Activated CD4-positive, alpha-beta T cell treated with anti-CD3 and anti-CD28 coated beads for 36 hours (primary cell): ENCODE measurements around the gene TMEM119. TPM values are rescaled to one million over a fixed set of nuclear protein-coding genes. Genes with fewer than 3 reads are reported as not detected.
A peak's percentile ranks its signal among the peaks of the same experiment; 100 is the strongest.

Experiments
- ATAC-seq: fragments of 200-7000 bp; cut with Tn5 transposase; one replicate; pipeline ENCODE4 v1.10.0; 2021; ENCODE audit warnings: mild to moderate bottlenecking, moderate library complexity
- CTCF ChIA-PET: fragments of 350-600 bp; sonication (Branson Sonifier 250); formaldehyde crosslinking; loops from one replicate; lab custom pipeline; 2021; ENCODE audit warnings: antibody characterized with exemption; lab: Charles Lee
- POLR2A ChIA-PET: fragments of 350-600 bp; sonication (Branson Sonifier 250); formaldehyde crosslinking; loops from one replicate; lab custom pipeline; 2021; ENCODE audit warnings: antibody characterized with exemption, inconsistent platforms; lab: Charles Lee
- DNase-seq: peaks from one replicate; pipeline ENCODE4 v3.0.0-alpha.2; 2020
- H3K27ac Mint-ChIP-seq: one replicate; pipeline ENCODE4 v1.8.0; 2021; ENCODE audit warnings: mixed read lengths
- H3K27me3 Mint-ChIP-seq: one replicate; pipeline ENCODE4 v1.8.0; 2021; ENCODE audit warnings: mixed read lengths
- H3K36me3 Mint-ChIP-seq: one replicate; pipeline ENCODE4 v1.8.0; 2021; ENCODE audit warnings: low read depth, mixed read lengths
- H3K4me1 Mint-ChIP-seq: one replicate; pipeline ENCODE4 v1.8.0; 2021; ENCODE audit warnings: mixed read lengths
- H3K4me3 Mint-ChIP-seq: one replicate; pipeline ENCODE4 v1.8.0; 2021; ENCODE audit warnings: mild to moderate bottlenecking, moderate library complexity, mixed read lengths
- H3K9me3 Mint-ChIP-seq: one replicate; pipeline ENCODE4 v1.8.0; 2021; ENCODE audit warnings: low read depth, mixed read lengths
- intact Hi-C, 2 experiments: fragments of 100-400 bp; cut with DNase I in 1 of 2; cut with micrococcal nuclease in 1 of 2; formaldehyde crosslinking; loops; one replicate each; pipeline versions ENCODE4 v1.14.2 to v1.15.1; 2022 to 2024; cut with DNase I, micrococcal nuclease
- total RNA-seq, 2 experiments: library from RNA; stranded (reverse); gene quantifications; one replicate each; pipeline ENCODE4 v1.2.3, GENCODE V29; 2021

Gene TMEM119
- total RNA-seq, 2 experiments from 2014 or later: 0.21 to 0.28 TPM

DNA sequence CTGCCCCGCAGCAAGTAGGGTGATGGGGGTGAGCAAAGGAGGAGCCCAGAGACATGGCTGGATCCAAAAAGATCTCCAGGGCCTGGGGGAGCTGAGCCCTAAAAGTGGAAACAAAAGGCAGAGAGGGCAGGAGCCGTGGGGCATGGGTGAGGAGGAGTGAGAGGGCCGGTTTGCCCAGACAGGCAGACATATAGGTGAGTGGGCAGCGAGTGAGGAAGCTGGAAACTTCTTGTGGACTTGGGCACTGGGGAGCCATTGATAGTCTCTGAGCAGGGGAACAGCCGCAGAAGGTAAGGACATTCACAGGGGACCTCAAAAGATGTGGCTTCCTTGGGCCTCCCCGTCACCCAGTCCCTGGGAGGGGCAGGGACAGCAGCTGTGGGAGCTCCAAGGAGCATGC lies 16.8 kb upstream of the TMEM119 start:
- H3K9me3 Mint-ChIP-seq: peaks cover 9% of the 10 kb centered on the region
- ChIA-PET CTCF (interaction anchor here (9.0 kb wide), 1 partner anchor 49 kb away, joined by 270 read pairs; the partner anchor contains the start of genes ISCU and SART3), POLR2A (no interaction called here)
- intact Hi-C loops: loop anchor here in 1 of 2 experiments (10.0 kb wide), 1 partner anchor 850 kb away; the partner anchor contains the start of gene PRDM4
- H3K4me1 Mint-ChIP-seq: peaks cover 38% of the 10 kb centered on the region
- ATAC-seq: no peak
- no peak overlapping the region for H3K4me3 Mint-ChIP-seq
- peaks cover 11% of the 10 kb centered on the region for H3K36me3 Mint-ChIP-seq
- H3K27me3 Mint-ChIP-seq: no peaks in the 10 kb centered on the region
- peak overlapping the region; percentile 17 for H3K27ac Mint-ChIP-seq
- DNase-seq: no peak

DNA sequence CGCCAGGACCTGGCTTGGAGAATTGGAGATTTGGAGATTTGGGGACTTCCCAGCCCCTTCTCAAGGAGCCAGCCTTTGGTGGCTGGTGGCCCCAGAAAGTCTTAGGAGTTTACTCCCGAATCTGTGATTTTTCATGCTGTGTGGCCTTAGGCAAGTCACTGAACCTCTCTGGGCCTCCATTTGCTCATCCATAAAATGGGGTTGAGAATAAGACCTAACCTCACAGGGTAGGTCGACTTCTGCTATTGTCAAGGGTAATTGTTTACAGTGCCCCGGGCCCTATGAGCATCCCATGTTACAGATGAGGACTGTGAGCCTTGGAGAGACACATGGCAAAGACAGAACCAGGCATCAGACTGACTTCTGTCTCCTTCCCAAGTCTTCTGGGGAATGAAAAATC lies 16.2 kb upstream of the TMEM119 start:
- ChIA-PET POLR2A (no interaction called here), CTCF (interaction anchor here (0.6 kb wide), 1 partner anchor 776 kb away, joined by 4 read pairs; no protein-coding TSS in a partner anchor)
- no peak for ATAC-seq
- peaks cover 9% of the 10 kb centered on the region for H3K9me3 Mint-ChIP-seq
- H3K36me3 Mint-ChIP-seq: peaks cover 11% of the 10 kb centered on the region
- H3K4me1 Mint-ChIP-seq: peaks cover 38% of the 10 kb centered on the region
- H3K4me3 Mint-ChIP-seq: no peak overlapping the region
- H3K27ac Mint-ChIP-seq: no peak overlapping the region
- no peaks in the 10 kb centered on the region for H3K27me3 Mint-ChIP-seq
- no peak for DNase-seq
- intact Hi-C loops: loop anchor here in 1 of 2 experiments (10.0 kb wide), 1 partner anchor 849 kb away; the partner anchor contains the start of gene PRDM4

DNA sequence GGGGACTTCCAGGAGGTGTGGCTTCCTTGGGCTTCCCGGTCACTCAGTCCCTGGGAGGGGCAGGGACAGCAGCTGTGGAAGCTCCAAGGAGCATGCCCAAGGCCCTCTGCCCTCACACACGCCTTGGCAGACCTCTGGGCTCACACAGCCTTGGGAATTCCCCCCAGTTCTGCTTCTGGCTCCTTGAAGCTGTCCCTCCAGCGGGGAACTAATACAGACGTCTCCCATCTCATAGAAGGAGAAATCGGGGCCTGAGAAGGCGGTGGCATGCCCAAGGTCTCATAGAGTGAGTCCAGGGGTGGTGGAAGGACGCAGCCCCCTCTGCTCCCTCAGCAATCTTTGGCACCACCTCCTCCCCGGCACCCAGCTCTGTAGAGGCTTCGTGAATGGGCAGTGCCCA lies 15.7 kb upstream of the TMEM119 start:
- Mint-ChIP-seq H3K36me3 (peaks cover 11% of the 10 kb centered on the region), H3K27me3 (no peaks in the 10 kb centered on the region), H3K4me1 (peaks cover 35% of the 10 kb centered on the region), H3K9me3 (peaks cover 9% of the 10 kb centered on the region), H3K27ac (no peak overlapping the region), H3K4me3 (no peak overlapping the region)
- no peak for ATAC-seq
- ChIA-PET POLR2A (no interaction called here), CTCF (interaction anchor here (0.6 to 1.5 kb wide), 3 partner anchors 31 to 776 kb away, joined by 3 to 7 read pairs (median 4); no protein-coding TSS in a partner anchor)
- no peak for DNase-seq
- intact Hi-C loops: loop anchor here in 1 of 2 experiments (10.0 kb wide), 1 partner anchor 849 kb away; the partner anchor contains the start of gene PRDM4

DNA sequence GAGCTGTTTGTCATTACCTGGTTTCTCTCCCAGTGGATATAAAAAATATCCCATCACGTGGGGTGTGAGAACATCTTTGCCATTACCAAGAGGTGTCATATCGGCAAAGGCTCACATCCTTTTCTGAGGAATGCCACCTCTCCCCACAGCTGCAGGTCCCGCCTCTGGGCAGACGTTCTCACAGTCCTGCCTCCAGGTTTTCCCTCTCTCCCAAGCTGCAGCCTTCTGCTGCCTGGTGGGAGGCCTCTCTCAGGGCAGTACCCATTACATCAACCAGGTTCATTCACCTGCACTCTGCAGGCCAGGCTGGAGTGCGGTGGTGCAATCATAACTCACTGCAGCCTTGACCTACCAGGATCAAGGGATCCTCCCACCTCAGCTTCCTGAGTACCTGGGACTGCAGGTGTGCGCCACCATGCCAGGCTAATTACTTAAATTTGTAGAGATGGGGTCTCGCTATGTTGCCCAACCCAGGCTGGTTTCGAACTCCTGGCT lies 15.0 kb upstream of the TMEM119 start:
- H3K4me3 Mint-ChIP-seq: no peak overlapping the region
- H3K27ac Mint-ChIP-seq: no peak overlapping the region
- ChIA-PET CTCF (interaction anchor here (0.6 to 1.5 kb wide), 9 partner anchors 18 to 696 kb away, joined by 3 to 7 read pairs (median 3); partner anchors contain the start of gene SELPLG), POLR2A (no interaction called here)
- peaks cover 28% of the 10 kb centered on the region for H3K4me1 Mint-ChIP-seq
- H3K9me3 Mint-ChIP-seq: peaks cover 9% of the 10 kb centered on the region
- no peaks in the 10 kb centered on the region for H3K27me3 Mint-ChIP-seq
- peaks cover 11% of the 10 kb centered on the region for H3K36me3 Mint-ChIP-seq
- intact Hi-C loops: loop anchor here in 1 of 2 experiments (1.0 to 10.0 kb wide), 2 partner anchors 190 to 848 kb away; partner anchors contain the start of gene PRDM4
- ATAC-seq (no peak), DNase-seq (no peak)

DNA sequence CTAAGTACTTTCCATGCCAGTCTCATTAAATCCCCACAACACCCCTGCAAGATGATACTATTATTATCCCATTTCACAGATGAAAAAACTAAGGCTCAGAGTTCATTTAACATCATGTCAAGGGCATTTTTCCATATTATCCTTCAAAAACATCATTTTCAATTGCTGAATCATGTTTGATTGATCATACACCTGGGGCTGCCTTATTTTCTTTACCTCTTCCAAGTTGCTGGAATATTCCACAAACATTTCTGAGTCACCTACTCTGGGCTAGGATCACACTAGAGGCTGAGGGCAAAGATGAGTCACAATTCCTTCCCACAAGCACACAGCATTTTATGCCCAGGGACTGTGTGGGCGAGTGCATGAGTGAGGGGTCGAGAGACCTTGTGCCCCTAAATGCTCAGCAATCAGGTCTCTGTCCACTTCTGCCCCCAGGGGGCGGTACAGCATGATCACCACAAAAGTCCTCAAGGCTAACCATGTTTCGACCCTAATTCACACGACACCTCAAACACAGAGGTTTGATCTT lies 14.1 kb upstream of the TMEM119 start:
- POLR2A ChIA-PET: no interaction called here
- Mint-ChIP-seq H3K27me3 (no peaks in the 10 kb centered on the region), H3K9me3 (peaks cover 9% of the 10 kb centered on the region)

DNA sequence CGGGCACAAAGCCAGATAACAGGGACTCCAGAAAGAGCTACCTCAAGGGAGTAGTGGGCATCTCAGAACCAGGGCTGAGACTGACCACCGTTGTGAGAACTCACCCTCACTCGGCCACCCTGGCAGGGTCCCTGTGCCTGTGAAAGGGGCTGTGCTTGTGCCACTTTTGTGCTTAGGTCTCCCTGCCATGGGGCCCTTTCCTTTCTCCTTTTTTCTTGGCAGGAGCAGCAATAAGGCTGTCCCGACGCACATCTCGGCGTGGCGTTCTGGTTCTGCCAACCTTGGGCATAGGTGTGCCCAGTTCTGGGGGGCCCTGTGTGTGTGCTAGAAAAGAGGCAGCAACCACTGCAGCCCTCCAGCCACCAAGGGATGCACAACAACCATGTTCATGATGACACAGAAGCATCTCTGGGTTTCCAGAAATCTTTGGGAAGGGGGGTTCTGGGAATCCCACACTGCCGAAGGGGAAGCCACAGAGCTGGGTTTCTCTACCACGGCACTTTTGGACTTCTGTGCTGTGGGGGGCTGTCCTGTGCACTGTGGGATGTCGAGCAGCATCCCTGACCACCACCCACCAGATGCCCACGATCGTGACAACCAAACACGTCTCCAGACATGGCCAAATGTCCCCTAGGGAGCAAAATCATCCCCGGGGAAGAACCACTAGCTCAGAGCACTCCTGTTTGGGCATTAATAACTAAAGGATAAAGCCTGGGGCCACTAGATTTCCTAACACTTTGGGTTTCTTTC lies 13.1 kb upstream of the TMEM119 start:
- DNase-seq (no peak), ATAC-seq (no peak)
- Mint-ChIP-seq H3K4me1 (peaks cover 10% of the 10 kb centered on the region), H3K4me3 (no peak overlapping the region), H3K36me3 (peaks cover 4% of the 10 kb centered on the region), H3K27ac (no peak overlapping the region), H3K9me3 (peaks cover 4% of the 10 kb centered on the region), H3K27me3 (no peaks in the 10 kb centered on the region)
- intact Hi-C loops: loop anchor here in 1 of 2 experiments (10.0 kb wide), 1 partner anchor 846 kb away; the partner anchor contains the start of gene PRDM4
- POLR2A ChIA-PET: no interaction called here
- CTCF ChIA-PET: interaction anchor here (0.5 to 0.6 kb wide), 2 partner anchors 13 to 54 kb away, joined by 3 read pairs; no protein-coding TSS in a partner anchor

More for the DNA sequence above, 14.1 kb upstream of the TMEM119 start:
- Mint-ChIP-seq H3K36me3 (peaks cover 11% of the 10 kb centered on the region), H3K27ac (no peak overlapping the region), H3K4me1 (peaks cover 19% of the 10 kb centered on the region), H3K4me3 (no peak overlapping the region)
- DNase-seq: peak; percentile 75
- peak; percentile 61 for ATAC-seq
- intact Hi-C loops: loop anchor here in 1 of 2 experiments (1.0 to 10.0 kb wide), 2 partner anchors 191 to 847 kb away; partner anchors contain the start of gene PRDM4
- CTCF ChIA-PET: interaction anchor here (0.6 to 1.5 kb wide), 8 partner anchors 14 to 695 kb away, joined by 3 to 7 read pairs (median 3); partner anchors contain the start of gene SELPLG

DNA sequence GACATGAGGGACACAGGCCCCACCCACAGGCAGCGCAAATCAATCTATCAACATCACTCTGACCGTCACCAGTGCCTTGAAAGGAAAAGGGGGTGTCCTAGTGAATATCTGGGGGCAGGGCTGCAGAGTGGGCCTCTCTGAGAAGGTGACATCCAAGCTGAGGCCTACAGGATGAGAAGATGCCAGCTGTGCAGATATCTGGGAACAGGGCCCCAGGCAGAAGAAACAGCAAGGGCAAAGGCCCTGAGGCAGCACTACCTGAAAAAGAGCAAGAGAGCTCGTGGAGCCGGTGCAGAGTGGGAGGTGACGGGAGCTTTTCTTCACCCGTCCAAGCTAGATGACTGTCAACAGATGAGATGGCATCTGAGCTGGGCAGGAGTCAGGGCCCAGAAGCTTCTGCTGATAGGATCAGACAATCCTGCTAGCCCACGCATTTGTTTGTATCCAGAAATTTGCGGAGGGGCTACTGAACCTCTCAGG lies 12.5 kb upstream of the TMEM119 start:
- Mint-ChIP-seq H3K36me3 (no peaks in the 10 kb centered on the region), H3K9me3 (no peaks in the 10 kb centered on the region), H3K4me1 (peaks cover 10% of the 10 kb centered on the region), H3K27ac (no peak overlapping the region), H3K4me3 (no peak overlapping the region), H3K27me3 (no peaks in the 10 kb centered on the region)
- ChIA-PET CTCF (interaction anchor here (0.5 to 1.7 kb wide), 3 partner anchors 7 to 55 kb away, joined by 3 to 8 read pairs (median 4); no protein-coding TSS in a partner anchor), POLR2A (no interaction called here)
- ATAC-seq (no peak), DNase-seq (no peak)
- intact Hi-C loops: loop anchor here in 1 of 2 experiments (10.0 kb wide), 1 partner anchor 846 kb away; the partner anchor contains the start of gene PRDM4

DNA sequence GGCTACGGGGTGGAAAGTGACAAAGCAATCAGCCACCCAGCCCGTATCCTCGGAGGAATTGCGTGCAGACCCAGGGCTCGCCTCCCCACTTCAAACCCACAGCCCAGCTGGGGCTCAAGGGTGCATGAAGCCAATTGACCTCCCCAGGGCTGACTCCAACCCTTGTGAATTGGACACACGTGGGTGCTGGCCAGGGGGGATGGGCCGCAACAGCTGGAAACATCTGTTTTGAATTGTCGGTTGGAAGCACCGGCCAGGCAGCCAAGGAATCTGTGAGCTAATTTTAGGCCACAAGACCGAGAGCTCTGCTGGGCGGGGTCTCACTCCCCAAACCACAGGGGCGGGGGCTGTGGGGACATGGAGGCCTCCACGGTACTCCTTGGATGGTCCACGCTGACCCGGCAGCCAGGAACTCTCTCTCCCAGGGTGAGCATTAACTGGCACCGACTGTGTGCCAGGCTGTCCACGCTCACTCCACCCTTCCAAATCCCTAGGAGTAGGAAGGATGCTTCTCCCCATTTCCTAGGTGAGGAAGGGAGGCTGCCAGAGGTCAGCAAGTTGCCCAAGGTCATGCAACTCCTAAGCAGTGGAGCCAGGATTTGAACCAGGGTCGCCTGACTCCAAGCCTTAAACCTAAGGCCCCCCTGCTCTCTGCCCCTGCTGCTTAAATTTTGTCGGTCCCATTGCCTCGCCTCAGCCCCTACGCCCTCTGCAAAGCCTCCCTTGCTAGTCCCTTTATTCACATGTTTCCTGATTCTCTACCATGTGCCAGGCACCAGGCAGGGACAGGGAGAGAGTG lies 11.9 kb upstream of the TMEM119 start:
- intact Hi-C loops: loop anchor here in 1 of 2 experiments (10.0 kb wide), 1 partner anchor 845 kb away; the partner anchor contains the start of gene PRDM4
- ChIA-PET POLR2A (no interaction called here), CTCF (interaction anchor here (0.7 to 1.7 kb wide), 2 partner anchors 8 to 40 kb away, joined by 4 to 8 read pairs; no protein-coding TSS in a partner anchor)
- no peak overlapping the region for H3K4me3 Mint-ChIP-seq
- ATAC-seq (no peak), DNase-seq (no peak)
- no peaks in the 10 kb centered on the region for H3K36me3 Mint-ChIP-seq
- H3K27me3 Mint-ChIP-seq: no peaks in the 10 kb centered on the region
- no peak overlapping the region for H3K27ac Mint-ChIP-seq
- no peaks in the 10 kb centered on the region for H3K9me3 Mint-ChIP-seq
- peaks cover 10% of the 10 kb centered on the region for H3K4me1 Mint-ChIP-seq

DNA sequence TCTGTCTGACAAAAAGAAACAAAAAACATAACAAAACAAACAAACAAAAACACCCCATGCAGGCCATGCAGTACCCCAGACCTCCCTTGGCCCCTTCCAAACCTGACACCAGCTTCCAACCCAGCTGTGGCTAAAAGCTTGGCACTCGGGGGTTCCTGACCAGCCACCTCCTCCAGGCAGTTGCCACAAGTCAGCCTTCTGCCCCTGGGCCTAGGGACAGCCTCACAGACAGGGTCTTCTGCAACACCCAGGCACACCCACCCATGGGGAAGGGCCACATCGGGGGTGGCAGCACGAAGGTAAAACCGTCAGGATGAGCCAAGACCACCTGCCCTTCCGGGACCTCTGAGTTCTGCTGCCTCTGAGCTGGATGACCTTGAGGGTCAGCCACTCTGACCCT lies 10.7 kb upstream of the TMEM119 start:
- H3K9me3 Mint-ChIP-seq: no peaks in the 10 kb centered on the region
- no peak overlapping the region for H3K4me3 Mint-ChIP-seq
- ChIA-PET CTCF (interaction anchor here (1.7 kb wide), 1 partner anchor 9 kb away, joined by 8 read pairs; no protein-coding TSS in a partner anchor), POLR2A (no interaction called here)
- ATAC-seq (no peak), DNase-seq (no peak)
- H3K36me3 Mint-ChIP-seq: no peaks in the 10 kb centered on the region
- H3K27me3 Mint-ChIP-seq: no peaks in the 10 kb centered on the region
- H3K27ac Mint-ChIP-seq: no peak overlapping the region
- intact Hi-C loops: no loop called here
- H3K4me1 Mint-ChIP-seq: peaks cover 10% of the 10 kb centered on the region

DNA sequence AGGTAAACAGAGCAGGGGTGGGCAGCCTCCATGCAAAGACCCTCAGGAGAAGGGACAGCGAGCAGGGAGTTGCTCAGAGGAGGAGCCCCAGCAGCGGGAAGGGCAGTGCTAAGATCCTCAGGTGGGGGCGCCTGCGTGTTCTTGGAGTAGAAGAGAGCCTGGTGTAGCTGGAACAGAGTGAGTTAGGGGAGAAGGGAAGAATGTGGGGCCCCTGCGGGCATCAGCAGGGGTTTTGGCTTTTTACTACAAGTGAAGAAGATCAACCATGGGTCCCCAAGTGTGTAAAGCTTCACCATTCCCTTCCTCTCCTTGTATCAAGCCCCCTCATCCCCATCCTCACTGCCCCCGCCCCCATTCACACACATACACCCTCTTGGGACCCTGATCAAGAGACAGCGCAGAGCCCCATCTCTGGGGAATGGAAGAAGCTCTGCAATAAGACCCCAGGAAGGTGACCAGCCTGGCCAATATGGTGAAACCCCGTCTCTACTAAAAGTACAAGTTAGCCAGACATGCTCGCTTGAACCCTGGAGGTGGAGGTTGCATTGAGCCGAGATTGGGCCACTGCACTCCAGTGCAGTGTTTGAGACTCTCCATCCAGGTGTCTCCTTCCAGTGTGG lies 10.2 kb upstream of the TMEM119 start:
- H3K36me3 Mint-ChIP-seq: no peaks in the 10 kb centered on the region
- ATAC-seq (no peak), DNase-seq (no peak)
- H3K4me3 Mint-ChIP-seq: no peak overlapping the region
- intact Hi-C loops: no loop called here
- peaks cover 10% of the 10 kb centered on the region for H3K4me1 Mint-ChIP-seq
- H3K27me3 Mint-ChIP-seq: no peaks in the 10 kb centered on the region
- H3K9me3 Mint-ChIP-seq: no peaks in the 10 kb centered on the region
- POLR2A ChIA-PET: no interaction called here
- no peak overlapping the region for H3K27ac Mint-ChIP-seq
- CTCF ChIA-PET: no interaction called here
